ENCODE results near the gene GAS2L1.

DNA sequence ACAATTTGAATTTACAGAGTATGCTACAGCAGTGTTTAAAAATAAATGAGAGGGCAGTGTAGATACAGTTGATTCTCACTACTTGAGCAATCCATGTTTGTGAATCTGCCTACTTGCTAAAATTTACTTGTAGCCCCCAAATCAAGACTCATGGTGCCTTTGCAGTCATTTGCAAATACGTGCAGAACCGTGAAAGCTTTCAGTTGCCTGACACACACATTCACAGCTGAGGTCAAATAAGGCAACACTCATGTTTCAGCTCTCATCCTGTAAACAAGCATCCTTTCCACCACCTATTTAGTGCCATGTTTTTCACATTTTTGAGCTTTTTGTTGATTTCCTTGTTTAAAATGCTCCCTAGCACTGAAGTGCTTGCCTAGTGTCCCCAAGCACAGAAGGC is 41.6 kb downstream of the GAS2L1 start:
- TF ChIP-seq POLR2A (IDR thresholded peaks at IDR 0.05; ENCODE audit: low read depth, low read length), result no peak
- no peak for TF ChIP-seq SPI1 (IDR thresholded peaks at IDR 0.05; ENCODE audit: low read depth, low read length)
- TF ChIP-seq POLR2AphosphoS5 (IDR thresholded peaks at IDR 0.05; ENCODE audit: low read depth, low read length), result no peak
- TF ChIP-seq POU2F2 (IDR thresholded peaks at IDR 0.05; ENCODE audit: low read depth, low read length), result no peak
- no peak for TF ChIP-seq TAF1 (IDR thresholded peaks at IDR 0.05; ENCODE audit: low read depth, low read length)
- TF ChIP-seq PAX5 (IDR thresholded peaks at IDR 0.05; ENCODE audit: insufficient read depth, low read length, severe bottlenecking), result no peak

All from GM12891 (cell line).